DMS53 (cell line): Measurements from ENCODE around the gene CIAO2B.
A peak's percentile ranks its signal among the peaks of the same experiment; 100 is the strongest.
"Not testable (repeated sequence)": the region's sequence is repeated elsewhere in the genome, so short reads cannot be mapped to it uniquely, and the experiment has no call there.

ENCODE experiments used
- DNase-seq: peaks from one replicate; lab custom pipeline; 2025; lab: John Stamatoyannopoulos, UW

CIAO2B gene

DNA sequence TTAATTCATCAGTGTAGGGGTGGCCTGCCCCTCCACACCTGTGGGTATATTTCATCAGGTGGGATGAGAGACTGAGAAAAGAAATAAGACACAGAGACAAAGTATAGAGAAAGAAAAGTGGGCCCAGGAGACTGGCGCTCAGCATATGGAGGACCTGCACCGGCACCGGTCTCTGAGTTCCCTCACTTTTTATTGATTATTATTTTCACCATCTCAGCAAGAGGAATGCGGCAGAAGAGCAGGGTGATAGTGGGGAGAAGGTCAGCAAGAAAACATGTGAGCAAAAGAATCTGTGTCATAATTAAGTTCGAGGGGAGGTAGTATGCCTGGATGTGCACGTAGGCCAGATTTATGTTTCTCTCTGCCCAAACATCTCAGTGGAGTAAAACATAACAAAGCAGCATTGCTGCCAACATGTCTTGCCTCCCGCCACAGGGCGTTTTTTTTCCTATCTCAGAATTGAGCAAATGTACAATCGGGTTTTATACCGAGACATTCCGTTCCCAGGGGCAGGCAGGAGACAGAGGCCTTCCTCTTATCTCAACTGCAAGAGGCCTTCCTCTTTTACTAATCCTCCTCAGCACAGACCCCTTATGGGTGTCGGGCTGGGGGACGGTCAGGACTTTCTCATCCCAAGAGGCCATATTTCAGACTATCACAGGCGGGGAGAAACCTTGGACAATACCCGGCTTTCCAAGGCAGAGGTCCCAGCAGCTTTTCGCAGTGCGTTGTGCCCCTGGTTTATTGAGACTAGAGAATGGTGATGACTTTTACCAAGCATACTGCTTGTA, 21.4 kb upstream of the CIAO2B start:
- DNase-seq = not testable (repeated sequence)

- DNase-seq = peak; percentile 80
Measured at GRCh38 chr16:66954097-66954659, 20.0 kb upstream of the CIAO2B start.

DNA sequence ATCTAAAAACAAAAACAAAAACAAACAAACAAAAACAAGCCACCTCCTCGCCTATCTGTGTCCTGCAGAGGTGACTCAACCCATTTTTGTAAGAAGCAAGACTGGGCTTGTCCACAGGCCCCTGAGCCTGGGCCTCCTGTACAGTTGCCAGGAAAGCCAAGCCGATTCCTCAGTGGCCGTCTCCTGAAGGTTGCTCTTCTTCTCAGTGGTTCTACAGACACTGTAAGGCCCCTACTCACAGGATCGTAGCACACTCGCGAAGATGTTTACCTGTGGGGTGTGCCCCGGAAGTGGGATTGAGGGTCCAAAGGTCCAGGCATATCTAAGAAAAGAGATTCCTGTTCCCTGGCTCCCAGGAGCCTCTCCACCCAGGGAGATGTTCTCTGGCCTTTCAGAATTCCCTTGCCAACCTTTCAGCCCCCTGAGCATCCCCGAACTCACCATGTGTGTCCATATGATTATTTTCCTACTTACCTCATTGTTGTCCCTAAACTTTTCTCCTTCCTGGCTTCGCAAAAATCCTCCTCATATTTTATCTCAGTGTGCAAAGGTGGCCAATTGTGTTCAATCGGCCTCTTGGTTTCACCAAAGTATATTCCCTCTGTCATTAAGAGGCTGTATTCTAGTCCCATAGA, 19.4 kb upstream of the CIAO2B start:
- DNase-seq = no peak

- DNase-seq = peak; percentile 45
Measured at GRCh38 chr16:66952430-66953110, 18.4 kb upstream of the CIAO2B start.

DNA sequence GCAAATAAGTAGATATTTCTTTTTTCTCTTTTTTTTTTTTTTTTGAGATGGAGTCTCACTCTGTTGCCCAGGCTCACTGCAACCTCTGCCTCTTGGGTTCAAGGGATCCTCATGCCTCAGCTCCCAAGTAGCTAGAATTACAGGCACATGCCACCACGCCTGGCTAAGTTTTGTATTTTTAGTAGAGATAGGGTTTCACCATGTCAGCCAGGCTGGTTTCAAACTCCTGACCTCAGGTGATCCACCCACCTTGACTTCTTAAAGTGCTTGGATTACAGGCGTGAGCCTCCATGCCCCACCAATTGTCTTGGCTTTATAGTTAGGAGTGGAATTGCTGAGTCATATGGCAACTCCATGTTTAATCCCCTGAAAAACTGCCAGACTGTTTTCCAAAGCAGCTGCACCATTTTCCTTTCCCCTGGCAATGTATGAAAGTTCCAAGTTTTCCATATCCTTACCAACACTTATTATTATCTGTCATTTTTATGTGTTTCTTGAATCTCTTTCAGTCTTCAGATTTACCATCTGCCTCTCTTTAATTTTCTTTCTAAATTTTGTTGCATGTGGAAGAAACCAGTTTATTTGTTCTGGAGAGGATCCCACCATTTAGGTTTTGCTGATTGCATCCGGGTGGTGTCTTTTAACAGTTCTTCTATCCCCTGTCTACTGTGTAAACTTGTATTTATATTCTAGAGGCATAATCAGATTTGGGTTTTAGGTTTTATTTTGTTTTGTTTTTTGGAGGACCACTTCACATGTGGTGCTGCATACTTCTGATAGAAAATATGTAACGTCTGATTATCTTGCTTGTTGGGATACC, 17.0 kb upstream of the CIAO2B start:
- no peak for DNase-seq

- DNase-seq = no peak
Measured at GRCh38 chr16:66950437-66950836, 16.2 kb upstream of the CIAO2B start.

DNA sequence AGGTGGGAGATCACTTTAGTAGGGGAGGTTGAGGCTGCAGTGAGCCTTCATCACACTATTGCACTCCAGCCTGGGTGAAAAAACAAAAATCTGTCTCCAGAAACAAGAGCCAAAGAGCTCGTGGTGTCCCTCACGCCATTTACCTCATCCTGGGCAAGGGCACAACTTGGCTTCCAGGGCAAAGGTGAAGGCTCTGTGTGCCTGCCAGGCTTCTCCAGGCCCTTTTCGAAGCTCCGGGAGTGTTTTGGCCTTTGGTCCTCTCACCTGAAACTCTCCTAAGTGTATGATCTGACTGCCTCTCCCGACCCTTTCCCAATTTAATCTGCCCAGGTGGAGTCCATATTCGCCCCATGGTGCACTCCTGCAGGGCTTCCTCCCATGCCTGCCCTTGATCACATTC, 15.3 kb upstream of the CIAO2B start:
- no peak for DNase-seq

DNA sequence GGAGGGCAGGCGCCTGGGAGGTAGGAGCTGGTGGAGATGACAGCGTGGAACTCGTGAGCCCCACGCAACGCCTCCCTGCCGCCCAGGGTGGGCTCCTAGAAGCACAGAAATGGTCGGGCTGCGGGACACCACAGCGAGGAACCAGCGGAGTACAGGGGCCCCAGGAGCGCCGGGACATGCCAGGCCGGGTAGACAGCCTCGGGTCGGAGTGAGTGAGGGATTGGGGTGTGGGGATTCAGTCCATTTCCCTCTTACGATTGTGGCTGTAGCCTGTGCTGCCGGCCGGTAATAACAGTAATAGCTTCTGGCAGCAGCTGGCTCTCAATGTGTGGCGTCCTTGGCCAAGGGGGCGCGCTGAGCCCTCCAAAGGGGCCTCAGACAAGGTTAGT, 14.6 kb upstream of the CIAO2B start:
- no peak for DNase-seq

GRCh38 chr16:66948134-66948836, 14.1 kb upstream of the CIAO2B start:
- DNase-seq = peak; percentile 46

GRCh38 chr16:66947302-66948065, 13.3 kb upstream of the CIAO2B start:
- peak; percentile 83 for DNase-seq

GRCh38 chr16:66946974-66947301, 12.7 kb upstream of the CIAO2B start:
- DNase-seq = no peak

DNA sequence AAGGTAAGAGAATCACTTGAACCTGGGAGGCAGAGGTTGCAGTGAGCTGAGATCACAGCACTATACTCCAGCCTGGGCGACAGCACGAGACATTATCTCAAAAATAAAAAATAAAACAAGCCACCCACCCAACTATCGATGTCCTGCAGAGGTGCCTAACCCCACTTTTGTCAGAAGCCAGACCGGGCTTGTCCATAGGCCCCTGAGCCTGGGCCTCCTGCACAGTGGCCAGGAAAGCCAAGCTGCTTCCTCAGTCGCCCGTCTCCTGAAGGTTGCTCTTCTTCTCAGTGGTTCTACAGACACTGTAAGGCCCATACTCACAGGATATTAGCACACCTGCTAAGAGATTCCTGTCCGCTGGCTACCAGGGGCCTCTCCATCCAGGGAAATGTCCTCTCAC, 12.3 kb upstream of the CIAO2B start:
- no peak for DNase-seq

GRCh38 chr16:66945939-66946338, 11.7 kb upstream of the CIAO2B start:
- no peak for DNase-seq

GRCh38 chr16:66944971-66945370, 10.8 kb upstream of the CIAO2B start:
- not testable (repeated sequence) for DNase-seq

DNA sequence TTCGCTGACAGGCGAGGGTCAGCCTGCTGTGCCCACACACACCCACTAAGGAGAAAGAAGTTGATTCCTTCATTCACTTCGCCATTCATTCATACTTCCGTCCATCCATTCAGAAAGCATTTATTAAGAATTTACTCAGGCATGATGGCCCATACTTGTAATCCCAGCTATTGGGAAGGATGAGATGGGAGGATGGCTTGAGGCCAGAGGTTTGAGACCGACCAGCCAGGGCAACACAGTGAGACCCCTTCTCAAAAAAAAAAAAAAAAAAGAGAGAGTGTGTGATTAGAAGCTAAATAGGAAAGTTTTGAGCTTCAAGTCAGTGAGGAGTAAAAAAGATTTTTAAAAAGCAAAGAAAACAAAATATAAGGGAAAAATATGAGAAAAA, 9.8 kb upstream of the CIAO2B start:
- no peak for DNase-seq

DNA sequence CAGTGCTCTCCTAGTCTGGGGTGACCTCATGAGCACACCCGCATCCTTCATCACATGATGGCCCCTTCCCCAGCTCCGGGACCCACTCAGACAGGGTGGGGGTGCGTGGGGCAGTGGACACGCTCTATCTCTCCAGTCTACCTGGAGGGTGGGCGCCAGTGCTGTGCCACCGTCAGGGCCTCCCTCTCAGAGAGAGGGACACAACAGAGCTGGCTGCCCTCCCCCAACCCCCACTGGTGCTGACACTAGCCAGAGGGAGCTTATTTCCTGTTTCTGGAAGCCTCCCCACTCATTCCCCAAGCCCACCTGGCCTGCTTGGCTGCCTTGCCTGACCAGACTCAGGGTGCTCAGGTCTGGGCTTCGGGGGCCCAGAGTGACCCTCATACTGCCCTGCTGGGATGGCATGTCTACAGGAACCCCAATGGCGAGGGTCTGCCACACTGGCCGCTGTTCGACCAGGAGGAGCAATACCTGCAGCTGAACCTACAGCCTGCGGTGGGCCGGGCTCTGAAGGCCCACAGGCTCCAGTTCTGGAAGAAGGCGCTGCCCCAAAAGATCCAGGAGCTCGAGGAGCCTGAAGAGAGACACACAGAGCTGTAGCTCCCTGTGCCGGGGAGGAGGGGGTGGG, 9.3 kb upstream of the CIAO2B start:
- DNase-seq = no peak

GRCh38 chr16:66942981-66943380, 8.8 kb upstream of the CIAO2B start:
- DNase-seq = no peak

GRCh38 chr16:66940236-66940635, 6.0 kb upstream of the CIAO2B start:
- DNase-seq = no peak

DNA sequence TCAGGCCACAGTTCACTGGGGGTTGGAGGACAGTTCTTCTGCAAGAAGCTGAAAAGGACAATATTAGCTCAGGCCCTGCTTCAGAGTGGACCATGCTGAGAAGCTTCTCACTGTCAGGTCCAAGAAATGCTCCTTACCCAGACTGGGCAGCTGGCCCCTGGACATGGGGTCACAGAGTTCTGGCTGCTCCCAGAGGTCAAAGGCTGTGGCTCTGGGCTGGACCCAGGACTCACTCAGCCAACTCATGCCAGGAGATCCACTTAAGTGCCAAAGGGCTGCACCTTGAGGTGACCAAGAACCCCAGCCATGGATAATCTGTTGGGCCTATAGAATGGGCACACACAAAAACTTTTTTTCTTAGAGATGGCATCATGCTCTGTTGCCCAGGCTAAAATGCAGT, 5.2 kb upstream of the CIAO2B start:
- DNase-seq = no peak

GRCh38 chr16:66937725-66938337, 3.6 kb upstream of the CIAO2B start:
- DNase-seq = no peak
